Fibroblast of the aortic adventitia (primary cell): ENCODE data around the gene ZNF763. TPM values are rescaled to one million over a fixed set of nuclear protein-coding genes. Genes with fewer than 3 reads are reported as not detected.
"Not testable (repeated sequence)": the region's sequence is repeated elsewhere in the genome, so short reads cannot be mapped to it uniquely, and the experiment has no call there.

Experiments used
- DNase-seq: peaks from one replicate; pipeline ENCODE4 v3.0.0-alpha.2; 2010; ENCODE audit warnings: low read depth
- H3K4me3 ChIP-seq: 2 replicates; pipeline ENCODE4 v1.5.1; 2011; ENCODE audit warnings: low read depth, mild to moderate bottlenecking, control low read depth, low read length, moderate library complexity
- CTCF ChIP-seq: IDR thresholded peaks from 2 replicates; pipeline ENCODE4 v1.5.1; 2011; ENCODE audit warnings: mild to moderate bottlenecking, low read length, control low read depth, inconsistent platforms; ENCODE audit not compliant: insufficient read depth
- total RNA-seq: library from RNA; depleted of rRNA; stranded (reverse); fragments of >200 nt; gene quantifications from 2 replicates; pipeline ENCODE4 v1.2.3, GENCODE V29; 2012; ENCODE audit warnings: low replicate concordance

The ZNF763 gene
- 0.27 and 3.4 TPM in 2 replicates for total RNA-seq

- no peak for TF ChIP-seq CTCF
- H3K4me3 ChIP-seq = peak within 1 kb of the TSS; percentile 83
- peak; percentile 73 for DNase-seq
Measured at GRCh38 chr19:11964858-11965645, at the start of gene ZNF763. TSS of gene ZNF763 (plus strand) at chr19:11965040. CDS start at chr19:11965209, 169 bp downstream.

GRCh38 chr19:11921852-11922495 lies 42.9 kb upstream of the ZNF763 start:
- peak; percentile 50 for DNase-seq
- H3K4me3 ChIP-seq = no peak overlapping the region
- TF ChIP-seq CTCF = no peak

DNA sequence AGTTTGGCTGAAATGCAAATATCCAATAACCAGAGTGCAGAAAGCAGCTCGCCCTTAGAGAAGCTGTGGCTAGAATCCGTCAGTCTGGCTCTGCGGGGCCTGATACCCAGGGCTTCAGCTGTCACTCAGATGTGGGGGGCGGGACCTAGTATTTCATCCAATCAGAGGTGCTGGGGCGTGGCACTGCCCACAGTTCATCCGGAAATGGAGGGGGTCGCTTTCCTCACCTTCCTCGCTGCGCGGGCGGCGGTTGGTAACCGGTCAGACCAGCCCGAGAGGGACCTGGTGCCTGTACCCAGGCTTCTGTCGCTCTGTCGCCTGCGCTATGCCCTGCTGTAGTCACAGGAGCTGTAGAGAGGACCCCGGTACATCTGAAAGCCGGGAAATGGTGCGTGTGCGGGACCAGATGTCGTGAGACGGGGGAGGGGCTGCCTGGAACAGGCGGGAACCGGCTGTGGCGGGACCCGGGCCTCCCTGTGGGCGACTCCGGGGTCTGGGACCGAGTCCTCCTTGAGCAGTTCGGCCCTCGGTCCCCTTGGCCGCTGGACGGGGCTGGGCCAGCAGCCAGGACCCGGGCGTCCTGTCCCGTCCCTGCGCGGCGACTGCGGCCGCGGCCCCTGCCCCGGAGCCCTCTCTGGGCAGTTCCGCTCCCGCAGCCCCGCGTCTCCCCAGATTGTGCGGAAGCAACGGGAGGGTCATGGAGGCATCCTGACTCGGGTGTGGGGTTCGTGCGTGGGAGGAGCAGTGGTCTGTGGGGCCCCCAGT lies 39.8 kb upstream of the ZNF763 start, which contains the start of gene ZNF700:
ZNF700 (plus strand) TSS at position 222 of the 765 bp plus-strand sequence; CDS start at position 326, 104 bp downstream.
- no peak for TF ChIP-seq CTCF
- H3K4me3 ChIP-seq = peak within 1 kb of the TSS; percentile 96
- peak; percentile 84 for DNase-seq

DNA sequence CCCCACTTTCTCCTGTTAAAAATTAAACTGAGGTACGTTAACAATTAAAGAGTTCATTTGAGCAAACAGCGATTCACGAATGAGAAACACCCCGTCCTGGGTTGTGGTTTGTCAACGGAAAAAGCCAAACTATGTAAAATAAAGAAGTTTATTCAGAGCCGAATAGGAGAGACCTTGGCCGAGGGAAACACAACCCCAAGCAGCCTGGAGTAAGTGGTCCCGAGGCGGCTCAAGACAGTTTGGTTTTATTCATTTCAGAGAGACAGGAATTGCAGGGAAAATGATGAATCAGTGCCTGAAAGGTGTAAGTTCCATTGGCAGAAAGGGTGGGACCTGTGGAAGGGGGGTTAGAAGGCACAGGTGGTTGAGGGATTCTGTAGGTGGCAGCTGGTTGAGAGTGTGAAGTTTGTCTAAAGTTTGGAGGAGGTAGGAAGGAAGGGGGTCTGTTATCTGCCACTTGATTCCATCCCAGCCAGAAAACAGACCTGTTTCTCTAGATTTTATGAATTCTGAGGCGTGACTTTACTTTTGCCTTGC lies 39.1 kb upstream of the ZNF763 start:
- peak overlapping the region; percentile 96 for H3K4me3 ChIP-seq
- not testable (repeated sequence) for DNase-seq

GRCh38 chr19:11927227-11927626 lies 37.6 kb upstream of the ZNF763 start:
- H3K4me3 ChIP-seq = no peak overlapping the region
- no peak for TF ChIP-seq CTCF
- no peak for DNase-seq

- H3K4me3 ChIP-seq = no peak overlapping the region
- no peak for DNase-seq
- TF ChIP-seq CTCF = no peak
Measured at GRCh38 chr19:11931051-11931450, 33.8 kb upstream of the ZNF763 start.
